Astrocyte of the spinal cord (primary cell): Measurements from ENCODE around the gene ACO1.

Experiments
- DNase-seq: peaks from one replicate; pipeline ENCODE4 v3.0.0; 2011; ENCODE audit warnings: low read depth, low spot score
- H3K4me3 ChIP-seq: 2 replicates; pipeline ENCODE4 v1.5.1; 2011; ENCODE audit warnings: low read depth, mild to moderate bottlenecking, low read length, moderate library complexity
- in situ Hi-C: cut with HindIII; loops from 2 replicates; pipeline ENCODE4 v1.10.0; 2017; ENCODE audit warnings: low sequenced_read_pairs
- TF ChIP-seq, protein P1 (sequence below): IDR thresholded peaks from 2 replicates; pipeline ENCODE4 v1.5.1; 2012; ENCODE audit warnings: low read depth, mild to moderate bottlenecking, low read length, inconsistent platforms

Gene ACO1

GRCh38 chr9:32423371-32423770, 38.9 kb downstream of the ACO1 start:
- H3K4me3 ChIP-seq = no peak overlapping the region
- in situ Hi-C loops = no loop called here
- TF ChIP-seq, protein P1, sequence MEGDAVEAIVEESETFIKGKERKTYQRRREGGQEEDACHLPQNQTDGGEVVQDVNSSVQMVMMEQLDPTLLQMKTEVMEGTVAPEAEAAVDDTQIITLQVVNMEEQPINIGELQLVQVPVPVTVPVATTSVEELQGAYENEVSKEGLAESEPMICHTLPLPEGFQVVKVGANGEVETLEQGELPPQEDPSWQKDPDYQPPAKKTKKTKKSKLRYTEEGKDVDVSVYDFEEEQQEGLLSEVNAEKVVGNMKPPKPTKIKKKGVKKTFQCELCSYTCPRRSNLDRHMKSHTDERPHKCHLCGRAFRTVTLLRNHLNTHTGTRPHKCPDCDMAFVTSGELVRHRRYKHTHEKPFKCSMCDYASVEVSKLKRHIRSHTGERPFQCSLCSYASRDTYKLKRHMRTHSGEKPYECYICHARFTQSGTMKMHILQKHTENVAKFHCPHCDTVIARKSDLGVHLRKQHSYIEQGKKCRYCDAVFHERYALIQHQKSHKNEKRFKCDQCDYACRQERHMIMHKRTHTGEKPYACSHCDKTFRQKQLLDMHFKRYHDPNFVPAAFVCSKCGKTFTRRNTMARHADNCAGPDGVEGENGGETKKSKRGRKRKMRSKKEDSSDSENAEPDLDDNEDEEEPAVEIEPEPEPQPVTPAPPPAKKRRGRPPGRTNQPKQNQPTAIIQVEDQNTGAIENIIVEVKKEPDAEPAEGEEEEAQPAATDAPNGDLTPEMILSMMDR = no peak
- DNase-seq = peak; percentile 56

- TF ChIP-seq, protein P1 = no peak
- peak; percentile 10 for DNase-seq
- H3K4me3 ChIP-seq = no peak overlapping the region
- in situ Hi-C loops = no loop called here
Observed at GRCh38 chr9:32424616-32425015, 40.2 kb downstream of the ACO1 start.

GRCh38 chr9:32426278-32426939, 42.0 kb downstream of the ACO1 start:
- peak; percentile 87 for DNase-seq
- in situ Hi-C loops = no loop called here
- TF ChIP-seq, protein P1 = no peak
- no peak overlapping the region for H3K4me3 ChIP-seq

GRCh38 chr9:32427111-32427873, 42.8 kb downstream of the ACO1 start:
- TF ChIP-seq, protein P1 = no peak
- in situ Hi-C loops = no loop called here
- H3K4me3 ChIP-seq = no peak overlapping the region
- DNase-seq = peak; percentile 9

DNA sequence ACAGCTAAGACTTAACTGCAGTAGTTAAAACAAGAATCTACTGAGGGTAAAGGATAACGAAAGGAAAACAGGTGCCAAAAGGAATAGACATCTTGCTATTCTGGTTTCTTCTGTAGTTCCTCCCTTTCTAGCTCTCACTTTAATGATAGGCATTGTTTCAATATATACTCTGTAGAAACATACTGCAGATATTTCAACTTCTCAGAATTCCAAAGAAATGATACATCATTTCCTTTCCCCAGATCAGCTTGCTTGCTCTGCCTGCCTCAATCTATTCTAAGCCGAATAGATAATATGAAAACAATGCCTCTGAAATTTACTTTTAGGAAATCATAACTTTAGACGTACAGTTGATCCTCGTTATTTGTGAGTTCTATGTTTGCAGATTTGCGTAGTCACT, 46.3 kb downstream of the ACO1 start:
- TF ChIP-seq, protein P1 = no peak
- in situ Hi-C loops = no loop called here
- DNase-seq = peak; percentile 57
- H3K4me3 ChIP-seq = no peak overlapping the region

DNA sequence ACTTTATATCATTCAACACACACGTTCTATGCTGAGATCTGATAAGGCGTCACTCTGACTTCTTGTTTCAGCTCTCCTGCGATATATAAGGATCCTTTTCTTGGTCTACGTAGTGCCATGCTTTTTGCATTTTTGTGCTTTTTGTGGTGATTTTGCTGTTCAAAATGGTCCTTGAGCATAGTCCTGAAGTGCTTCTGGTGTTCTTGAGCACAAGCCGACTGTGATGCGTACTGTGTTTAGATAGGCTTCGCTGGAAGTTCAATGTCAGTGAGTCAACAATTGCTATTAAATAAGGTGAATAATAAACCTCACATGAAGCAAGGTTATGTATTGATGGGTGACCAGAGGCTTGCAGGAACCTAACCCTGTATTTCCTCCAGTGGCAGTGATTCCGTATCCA, 46.8 kb downstream of the ACO1 start:
- TF ChIP-seq, protein P1 = no peak
- DNase-seq = no peak
- H3K4me3 ChIP-seq = no peak overlapping the region
- in situ Hi-C loops = no loop called here
